UCSD-AML1 (cell line): Measurements from ENCODE around the gene SRSF7.
A peak's percentile ranks its signal among the peaks of the same experiment; 100 is the strongest.
"Not testable (repeated sequence)": the region's sequence is repeated elsewhere in the genome, so short reads cannot be mapped to it uniquely, and the experiment has no call there.

Experiments
- DNase-seq: peaks from one replicate; lab custom pipeline; 2025; ENCODE audit not compliant: unreplicated experiment; lab: John Stamatoyannopoulos, UW

SRSF7 gene

GRCh38 chr2:38754506-38754905 is 3.3 kb upstream of the SRSF7 start:
- no peak for DNase-seq

GRCh38 chr2:38754049-38754448 is 2.9 kb upstream of the SRSF7 start:
- no peak for DNase-seq

GRCh38 chr2:38751596-38752410 is 642 bp upstream of the SRSF7 start:
- no peak for DNase-seq

- DNase-seq = peak; percentile 51
Observed at GRCh38 chr2:38750011-38750890, 910 bp downstream of the SRSF7 start.

- DNase-seq = no peak
Observed at GRCh38 chr2:38748943-38749804, 2.0 kb downstream of the SRSF7 start.

GRCh38 chr2:38748391-38748790 is 2.8 kb downstream of the SRSF7 start:
- no peak for DNase-seq

- no peak for DNase-seq
Observed at GRCh38 chr2:38747819-38748218, 3.3 kb downstream of the SRSF7 start.

- no peak for DNase-seq
Observed at GRCh38 chr2:38747007-38747424, 4.1 kb downstream of the SRSF7 start.

GRCh38 chr2:38745267-38745666 is 5.9 kb downstream of the SRSF7 start:
- DNase-seq = no peak

GRCh38 chr2:38744399-38744780 is 6.8 kb downstream of the SRSF7 start:
- DNase-seq = no peak

- no peak for DNase-seq
Observed at GRCh38 chr2:38743672-38744398, 7.3 kb downstream of the SRSF7 start.

GRCh38 chr2:38742797-38743559 is 8.2 kb downstream of the SRSF7 start:
- no peak for DNase-seq

GRCh38 chr2:38740851-38741731 is 10.1 kb downstream of the SRSF7 start:
- no peak for DNase-seq

GRCh38 chr2:38739524-38739923 is 11.6 kb downstream of the SRSF7 start:
- no peak for DNase-seq

GRCh38 chr2:38737925-38738324 is 13.2 kb downstream of the SRSF7 start:
- DNase-seq = no peak

GRCh38 chr2:38737000-38737698 is 14.0 kb downstream of the SRSF7 start:
- DNase-seq = not testable (repeated sequence)

- no peak for DNase-seq
Observed at GRCh38 chr2:38735999-38736320, 15.2 kb downstream of the SRSF7 start.

GRCh38 chr2:38734299-38735058 is 16.7 kb downstream of the SRSF7 start:
- DNase-seq = no peak
